HK-2 (cell line): ENCODE measurements around the gene BNIPL.
A peak's percentile ranks its signal among the peaks of the same experiment; 100 is the strongest.

Experiments
- DNase-seq: peaks from one replicate; pipeline ENCODE4 v3.0.0-alpha.2; 2018; ENCODE audit not compliant: unreplicated experiment

Gene BNIPL, protein sequence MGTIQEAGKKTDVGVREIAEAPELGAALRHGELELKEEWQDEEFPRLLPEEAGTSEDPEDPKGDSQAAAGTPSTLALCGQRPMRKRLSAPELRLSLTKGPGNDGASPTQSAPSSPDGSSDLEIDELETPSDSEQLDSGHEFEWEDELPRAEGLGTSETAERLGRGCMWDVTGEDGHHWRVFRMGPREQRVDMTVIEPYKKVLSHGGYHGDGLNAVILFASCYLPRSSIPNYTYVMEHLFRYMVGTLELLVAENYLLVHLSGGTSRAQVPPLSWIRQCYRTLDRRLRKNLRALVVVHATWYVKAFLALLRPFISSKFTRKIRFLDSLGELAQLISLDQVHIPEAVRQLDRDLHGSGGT

DNA sequence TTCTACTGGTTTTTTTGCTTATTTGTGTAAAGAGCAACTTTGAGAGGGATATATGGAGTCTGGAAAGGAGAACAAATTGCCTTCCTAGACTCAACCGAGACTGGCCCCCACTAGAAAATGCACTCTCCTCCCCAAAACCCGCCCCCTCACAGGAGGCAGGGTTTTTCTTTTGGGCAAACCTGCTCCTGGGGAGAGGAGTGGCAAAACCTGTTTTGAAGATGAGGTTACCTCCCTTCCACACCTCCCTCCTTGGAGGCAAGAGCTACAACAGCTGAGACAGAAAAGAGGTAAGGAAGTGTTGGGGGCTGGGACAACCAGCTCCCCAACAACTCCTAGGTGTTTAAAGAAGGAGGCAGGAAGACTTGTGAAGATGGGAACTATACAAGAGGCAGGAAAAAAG, at the start of gene BNIPL:
BNIPL (plus strand) TSS at position 231 of the 400 bp plus-strand sequence; CDS start at position 371, 140 bp downstream.
- DNase-seq: no peak

DNA sequence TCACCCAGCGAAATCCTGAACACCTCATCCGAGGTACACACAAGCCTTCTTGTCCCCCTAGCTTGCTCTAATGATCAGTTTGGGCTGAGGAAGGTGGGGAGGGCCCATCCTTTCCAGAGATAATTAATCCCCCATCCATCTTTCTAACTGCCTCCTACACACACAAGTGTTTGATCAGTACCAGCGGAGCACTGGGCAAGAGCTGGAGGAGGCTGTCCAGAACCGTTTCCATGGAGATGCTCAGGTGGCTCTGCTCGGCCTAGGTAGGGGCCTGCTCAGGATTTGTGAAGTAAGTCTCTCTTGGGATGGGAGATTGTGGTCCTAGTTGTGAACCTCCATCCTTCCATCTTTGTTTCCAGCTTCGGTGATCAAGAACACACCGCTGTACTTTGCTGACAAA, 48.5 kb upstream of the BNIPL start:
- no peak for DNase-seq

DNA sequence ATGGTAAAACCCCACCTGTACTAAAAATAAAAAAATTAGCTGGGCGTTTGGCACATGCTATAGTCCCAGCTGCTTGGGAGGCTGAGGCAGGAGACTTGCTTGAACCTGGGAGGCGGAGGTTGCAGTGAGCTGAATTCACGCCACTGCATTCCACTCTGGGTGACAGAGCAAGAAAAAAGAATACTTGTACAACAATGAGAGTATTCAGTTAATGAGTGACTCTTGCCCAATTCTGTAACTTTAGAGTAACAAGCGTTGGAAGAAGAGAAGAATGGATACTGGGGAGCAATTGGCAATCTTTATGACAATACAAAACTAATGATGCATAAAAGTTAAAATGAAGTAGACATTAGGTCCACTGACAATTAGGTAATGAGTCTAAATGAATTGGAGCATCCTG, 43.8 kb upstream of the BNIPL start:
- DNase-seq: no peak

DNA sequence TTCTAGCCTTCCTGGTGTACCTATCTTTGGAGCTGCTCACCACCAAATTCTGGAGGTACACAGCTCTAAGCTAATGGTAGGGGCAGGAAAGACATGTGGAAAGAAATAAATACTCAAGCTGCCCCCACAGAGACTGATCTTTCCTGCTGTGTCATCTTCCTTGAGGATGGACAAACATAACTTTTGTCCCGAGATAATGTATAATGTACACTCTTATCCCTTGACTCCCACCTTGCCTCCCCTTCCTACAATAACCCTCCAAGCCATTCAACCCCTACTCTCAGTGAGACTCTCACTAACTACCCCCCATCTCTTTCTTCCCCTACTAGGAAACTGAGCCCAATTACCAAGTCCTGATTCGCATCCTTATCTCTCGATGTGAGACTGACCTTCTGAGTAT, 42.1 kb upstream of the BNIPL start:
- no peak for DNase-seq

GRCh38 chr1:150995460-150995859, 40.9 kb upstream of the BNIPL start:
- no peak for DNase-seq

DNA sequence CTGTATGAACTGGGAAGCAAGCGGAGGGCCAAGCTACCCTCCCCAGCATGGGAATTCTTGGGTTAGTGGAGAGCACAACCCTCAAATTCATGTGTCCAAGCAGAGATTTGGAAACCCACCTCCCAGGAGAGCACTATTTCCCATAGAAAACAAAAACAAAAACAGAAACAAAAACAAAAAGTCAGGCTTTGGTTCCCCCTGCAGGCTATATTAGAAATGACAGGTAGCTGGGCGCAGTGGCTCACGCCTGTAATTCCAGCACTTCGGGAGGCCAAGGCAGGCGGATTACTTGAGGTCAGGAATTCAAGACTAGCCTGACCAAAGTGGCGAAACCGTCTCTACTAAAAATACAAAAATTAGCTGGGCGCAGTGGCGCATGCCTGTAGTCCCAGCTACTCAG, 40.5 kb upstream of the BNIPL start:
- DNase-seq: no peak

DNA sequence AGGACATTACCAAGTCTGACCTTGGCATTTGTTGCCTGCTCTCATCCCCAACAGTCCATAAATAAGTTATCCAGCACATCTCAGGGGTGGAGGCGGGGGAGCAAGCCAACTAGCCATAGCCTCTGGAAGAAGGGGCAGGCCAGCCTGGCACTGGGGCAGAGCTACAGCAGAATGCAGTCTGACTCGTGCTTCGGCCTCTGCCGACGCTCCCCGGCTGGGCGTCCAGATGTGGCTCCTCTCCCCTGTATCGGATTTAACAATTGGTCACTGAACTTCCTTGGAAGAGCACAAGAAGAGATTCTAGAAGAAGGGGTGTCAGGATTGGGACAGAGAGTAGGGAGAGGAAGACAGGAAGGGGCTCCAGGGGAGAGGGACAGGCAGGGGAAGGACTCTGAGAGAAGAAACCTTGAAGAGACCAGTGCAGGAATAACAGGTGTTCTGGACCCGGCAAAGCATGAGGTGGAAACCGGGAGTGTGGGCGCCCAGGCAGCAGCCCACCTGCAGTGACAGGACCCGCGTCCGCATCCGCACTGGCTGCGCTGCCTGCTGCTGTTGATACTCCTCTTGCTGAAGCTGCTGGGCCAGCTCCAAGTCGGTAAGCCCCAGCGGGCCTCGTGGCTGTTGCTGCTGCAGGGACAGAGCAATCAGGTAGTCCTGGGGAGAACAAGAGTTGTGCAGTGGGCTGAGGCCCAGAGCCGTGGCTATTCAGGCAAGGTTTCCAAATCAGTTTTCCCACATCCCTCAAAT, 39.1 kb upstream of the BNIPL start:
- DNase-seq: no peak

DNA sequence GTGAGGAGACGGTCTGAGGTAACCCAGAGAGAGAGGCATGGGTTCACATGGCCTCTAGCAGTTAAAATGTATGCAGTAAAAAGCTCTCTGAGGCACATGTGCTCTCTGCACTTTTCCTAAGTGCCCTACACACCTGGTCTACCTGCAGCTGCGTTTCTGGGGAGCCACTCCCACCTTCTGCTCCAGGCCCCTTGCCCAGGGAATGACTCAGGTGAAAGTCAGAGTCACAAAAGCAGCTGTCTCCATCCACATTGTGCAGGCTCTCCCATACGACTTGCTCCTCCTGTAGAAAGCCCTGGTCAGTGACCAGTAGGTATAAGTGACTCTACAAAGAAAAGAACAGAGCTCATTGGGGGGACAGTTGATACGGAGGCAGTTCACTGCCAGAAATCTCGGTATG, 38.4 kb upstream of the BNIPL start:
- no peak for DNase-seq

DNA sequence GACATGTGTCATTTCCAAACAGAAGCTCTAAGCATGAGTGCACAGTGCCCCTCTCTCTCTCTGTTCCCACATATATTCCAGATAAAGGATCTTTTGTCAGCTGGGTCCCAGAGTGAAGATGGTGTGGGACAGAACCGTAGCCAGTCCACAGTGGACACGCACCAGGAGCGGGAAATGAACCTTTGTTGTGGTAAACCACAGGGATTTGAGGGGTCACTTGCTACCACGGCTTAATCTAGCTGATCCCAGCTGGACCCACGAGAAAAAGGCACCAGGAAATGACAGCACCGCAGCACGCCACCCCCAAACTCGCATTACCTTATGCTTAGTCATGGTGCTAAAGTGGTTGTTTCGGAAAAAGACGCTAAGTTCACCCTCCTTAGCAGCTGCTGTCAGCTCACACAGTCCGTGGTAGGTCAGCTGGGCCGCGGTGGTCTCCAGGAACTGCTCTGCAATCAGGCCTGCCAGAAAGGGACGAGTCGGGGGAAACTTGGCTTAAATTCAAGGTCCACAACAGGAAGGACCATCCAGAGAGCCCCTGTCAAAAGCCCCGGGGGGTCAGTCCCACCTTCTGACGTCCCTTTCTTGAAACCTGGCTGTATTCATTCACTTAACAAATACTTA, 37.2 kb upstream of the BNIPL start:
- peak; percentile 65 for DNase-seq

DNA sequence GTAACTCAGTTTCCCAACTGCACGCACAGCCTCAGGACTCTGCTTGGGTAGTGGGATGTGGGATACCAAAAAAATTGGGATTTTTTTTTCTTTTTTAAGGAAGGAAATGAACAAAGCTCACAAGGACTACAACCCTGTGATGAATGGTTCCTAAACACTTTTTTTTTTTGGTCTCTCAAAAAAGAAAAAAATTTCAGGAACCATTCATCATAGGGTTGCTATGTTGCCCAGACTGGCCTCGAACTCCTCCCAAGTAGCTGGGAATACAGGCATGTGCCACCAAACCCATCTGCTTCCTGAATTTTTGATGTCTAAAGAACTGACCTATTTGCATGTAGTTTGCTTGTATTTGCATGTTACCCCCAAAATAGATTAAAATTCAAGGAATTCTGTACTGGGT, 36.5 kb upstream of the BNIPL start:
- DNase-seq: no peak

DNA sequence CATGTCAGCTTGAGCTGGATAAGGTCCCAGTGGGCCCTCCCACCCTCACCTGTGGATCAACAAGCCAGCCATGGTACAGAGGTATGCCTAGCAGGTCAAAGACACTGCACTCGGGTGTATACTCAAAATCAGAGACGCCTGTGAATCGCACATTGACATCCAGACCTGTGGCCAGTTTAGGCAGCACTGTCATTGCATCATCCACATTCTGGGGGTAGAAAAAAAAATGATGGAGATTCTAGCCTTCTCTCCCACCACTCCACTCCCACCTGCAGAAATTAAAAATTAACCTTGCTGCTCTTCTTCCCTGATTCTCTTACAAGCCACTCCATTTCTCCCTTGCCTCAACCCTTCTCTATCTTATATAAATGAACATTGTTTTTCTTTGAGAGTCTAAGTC, 36.0 kb upstream of the BNIPL start:
- DNase-seq: no peak

GRCh38 chr1:151001602-151002001, 34.8 kb upstream of the BNIPL start:
- DNase-seq: no peak

GRCh38 chr1:151002051-151002450, 34.3 kb upstream of the BNIPL start:
- no peak for DNase-seq

DNA sequence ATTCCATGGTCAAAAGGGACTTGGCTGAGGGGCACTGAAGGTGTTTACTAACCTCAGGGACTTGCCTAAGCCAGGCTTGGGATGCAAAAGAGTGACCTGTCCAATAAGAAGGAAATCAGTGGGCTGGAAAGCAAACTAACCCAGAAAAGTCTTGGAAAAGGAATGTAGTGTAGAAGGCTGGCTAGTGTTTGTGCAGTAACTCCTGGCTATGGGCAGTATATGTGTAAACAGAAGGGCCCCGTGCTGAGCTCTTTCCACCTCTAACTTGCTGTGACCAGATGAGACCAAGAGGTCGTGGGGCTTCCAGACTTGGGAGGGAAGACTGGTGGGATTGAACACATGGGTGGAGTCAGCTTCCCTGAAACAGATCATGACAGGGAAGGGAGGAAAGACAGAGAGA, 33.8 kb upstream of the BNIPL start:
- no peak for DNase-seq

- no peak for DNase-seq
These were observed 33.2 kb upstream of the BNIPL start for GRCh38 chr1:151003180-151003579.

- DNase-seq: no peak
These were observed 30.6 kb upstream of the BNIPL start for GRCh38 chr1:151005729-151006319.

GRCh38 chr1:151006327-151007052, 29.9 kb upstream of the BNIPL start, which contains the start of gene MINDY1:
Gene MINDY1 (minus strand): TSS chr1:151006902. CDS start chr1:151002617, 4,285 bp downstream.
- DNase-seq: peak; percentile 65

DNA sequence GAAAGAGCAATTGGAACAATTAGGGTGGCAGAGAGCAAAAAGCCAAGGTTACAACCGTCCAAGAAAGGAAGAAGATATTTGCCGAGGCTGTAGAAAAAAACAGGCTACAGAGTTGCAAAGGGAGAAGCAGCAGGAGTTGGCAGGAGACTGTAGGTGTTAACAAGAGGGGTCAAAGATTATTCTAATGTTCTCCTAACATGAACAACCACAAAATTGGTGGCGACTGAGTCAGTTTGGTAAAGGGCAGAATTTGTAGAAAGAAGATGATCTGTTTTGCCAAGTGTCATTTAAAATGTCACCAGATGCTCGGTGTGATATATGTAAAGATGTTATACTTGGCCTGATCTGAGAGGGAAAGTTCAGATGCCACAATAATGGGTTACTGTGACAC, 28.5 kb upstream of the BNIPL start:
- DNase-seq: no peak

DNA sequence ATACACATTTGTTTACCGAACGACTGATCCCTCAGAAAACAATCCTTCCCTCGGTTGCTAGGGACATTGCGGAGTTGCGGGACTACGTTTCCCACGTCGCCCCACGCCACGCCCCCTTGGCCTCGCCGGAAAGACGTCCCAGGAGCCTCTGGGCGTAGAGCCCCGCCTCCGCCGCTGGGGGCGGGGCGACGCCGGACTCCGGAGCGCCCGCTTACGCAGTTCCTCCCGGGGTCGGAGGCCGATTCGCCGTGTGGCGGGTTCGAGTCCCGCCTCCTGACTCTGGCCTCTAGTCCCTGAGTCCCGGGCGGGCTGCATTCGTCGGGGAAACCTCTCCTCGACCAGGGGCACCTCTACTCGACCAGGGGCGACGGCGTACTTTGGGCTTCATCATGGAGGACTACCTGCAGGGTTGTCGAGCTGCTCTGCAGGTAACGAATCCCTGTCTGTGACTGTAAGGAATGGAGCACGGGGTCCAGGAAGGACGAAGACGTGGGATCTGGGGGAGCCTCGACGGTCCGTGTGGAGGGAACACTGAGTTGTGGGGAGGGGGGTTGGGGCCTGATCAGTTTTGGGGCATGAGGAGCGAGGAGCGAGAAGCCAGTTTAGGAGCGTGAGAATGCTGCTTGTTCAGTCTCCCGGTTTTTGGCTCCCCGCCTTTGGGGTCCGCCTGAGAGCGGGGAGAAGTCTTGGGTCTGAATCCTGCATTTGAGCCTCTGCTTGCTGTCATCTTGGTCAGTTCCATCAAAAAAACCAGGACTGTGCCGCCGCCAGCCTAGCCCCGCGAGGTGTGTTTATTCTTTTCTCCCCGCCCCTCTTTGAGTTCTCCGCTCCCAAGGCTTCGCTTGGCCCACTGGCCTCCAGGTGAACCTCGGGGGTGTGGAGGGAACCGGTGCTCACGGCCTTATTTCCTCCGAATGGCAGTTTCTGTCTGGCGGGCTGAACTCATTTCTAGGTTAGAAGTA, 27.9 kb upstream of the BNIPL start, which contains the start of gene PRUNE1:
PRUNE1 (plus strand) TSS at position 206 of the 962 bp plus-strand sequence; CDS start at position 390, 184 bp downstream.
- peak; percentile 90 for DNase-seq

GRCh38 chr1:151009206-151009587, 27.2 kb upstream of the BNIPL start:
- no peak for DNase-seq
